Type B pancreatic cell (in vitro differentiated cells): ENCODE data around the gene KCNJ12. TPM values are rescaled to one million over a fixed set of nuclear protein-coding genes. Genes with fewer than 3 reads are reported as not detected.
"Not testable (repeated sequence)": the region's sequence is repeated elsewhere in the genome, so short reads cannot be mapped to it uniquely, and the experiment has no call there.

ENCODE experiments used
- DNase-seq: peaks from one replicate; pipeline ENCODE4 v3.0.0; 2021; ENCODE audit warnings: mixed read lengths; ENCODE audit not compliant: unreplicated experiment; ENCODE audit errors: extremely low spot score
- H3K27ac Mint-ChIP-seq: 2 replicates; pipeline ENCODE4 v1.8.0; 2021; ENCODE audit warnings: mild to moderate bottlenecking, mixed read lengths
- H3K27me3 Mint-ChIP-seq: 2 replicates; pipeline ENCODE4 v1.8.0; 2021; ENCODE audit warnings: mixed read lengths
- H3K36me3 Mint-ChIP-seq: 2 replicates; pipeline ENCODE4 v1.8.0; 2021; ENCODE audit warnings: mixed read lengths
- H3K4me1 Mint-ChIP-seq: one replicate; pipeline ENCODE4 v1.8.0; 2021; ENCODE audit warnings: mixed read lengths; ENCODE audit not compliant: unreplicated experiment
- H3K4me3 Mint-ChIP-seq: 2 replicates; pipeline ENCODE4 v1.8.0; 2021; ENCODE audit warnings: mild to moderate bottlenecking, mixed read lengths
- H3K9me3 Mint-ChIP-seq: 2 replicates; pipeline ENCODE4 v1.8.0; 2021; ENCODE audit warnings: mixed read lengths
- total RNA-seq: library from RNA; stranded (reverse); gene quantifications from 2 replicates; pipeline ENCODE4 v1.2.1, GENCODE V29; 2021; ENCODE audit warnings: low replicate concordance
- TF ChIP-seq, protein P1 (sequence below): fragments of 200-600 bp; sonication (generic); conservative IDR thresholded peaks from 2 replicates; pipeline ENCODE4 v1.5.0; 2021; ENCODE audit warnings: antibody characterized with exemption, mild to moderate bottlenecking

KCNJ12 gene
- total RNA-seq, 1 donor from 2014 or later, result 2.2 TPM

DNA sequence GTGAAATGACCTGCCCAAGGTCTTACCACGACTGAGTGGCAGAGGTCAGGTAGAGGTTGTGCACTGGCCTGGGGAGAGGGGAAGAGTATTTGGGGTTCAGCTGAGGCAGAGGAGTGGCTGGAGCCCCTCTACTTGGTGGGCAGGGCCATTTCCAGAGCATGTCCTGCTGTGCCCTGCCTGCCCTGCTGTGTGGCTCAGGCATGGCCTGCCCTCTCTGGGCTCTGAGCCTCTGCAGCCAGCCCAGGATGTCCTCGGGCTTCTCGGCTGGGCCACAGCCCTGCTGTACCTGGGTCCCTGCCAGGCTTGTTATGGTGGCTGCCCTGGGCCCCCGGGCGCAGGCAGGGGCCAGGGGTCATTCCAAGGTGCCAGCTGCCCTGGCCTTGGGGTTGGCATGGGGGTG is 19.6 kb downstream of the KCNJ12 start:
- Mint-ChIP-seq H3K4me3 (no peak overlapping the region), H3K36me3 (no peaks in the 10 kb centered on the region), H3K4me1 (peaks cover 9% of the 10 kb centered on the region), H3K27ac (no peak overlapping the region), H3K9me3 (no peaks in the 10 kb centered on the region), H3K27me3 (peaks cover 2% of the 10 kb centered on the region)
- no peak for DNase-seq
- TF ChIP-seq, protein P1, sequence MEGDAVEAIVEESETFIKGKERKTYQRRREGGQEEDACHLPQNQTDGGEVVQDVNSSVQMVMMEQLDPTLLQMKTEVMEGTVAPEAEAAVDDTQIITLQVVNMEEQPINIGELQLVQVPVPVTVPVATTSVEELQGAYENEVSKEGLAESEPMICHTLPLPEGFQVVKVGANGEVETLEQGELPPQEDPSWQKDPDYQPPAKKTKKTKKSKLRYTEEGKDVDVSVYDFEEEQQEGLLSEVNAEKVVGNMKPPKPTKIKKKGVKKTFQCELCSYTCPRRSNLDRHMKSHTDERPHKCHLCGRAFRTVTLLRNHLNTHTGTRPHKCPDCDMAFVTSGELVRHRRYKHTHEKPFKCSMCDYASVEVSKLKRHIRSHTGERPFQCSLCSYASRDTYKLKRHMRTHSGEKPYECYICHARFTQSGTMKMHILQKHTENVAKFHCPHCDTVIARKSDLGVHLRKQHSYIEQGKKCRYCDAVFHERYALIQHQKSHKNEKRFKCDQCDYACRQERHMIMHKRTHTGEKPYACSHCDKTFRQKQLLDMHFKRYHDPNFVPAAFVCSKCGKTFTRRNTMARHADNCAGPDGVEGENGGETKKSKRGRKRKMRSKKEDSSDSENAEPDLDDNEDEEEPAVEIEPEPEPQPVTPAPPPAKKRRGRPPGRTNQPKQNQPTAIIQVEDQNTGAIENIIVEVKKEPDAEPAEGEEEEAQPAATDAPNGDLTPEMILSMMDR, result no peak

DNA sequence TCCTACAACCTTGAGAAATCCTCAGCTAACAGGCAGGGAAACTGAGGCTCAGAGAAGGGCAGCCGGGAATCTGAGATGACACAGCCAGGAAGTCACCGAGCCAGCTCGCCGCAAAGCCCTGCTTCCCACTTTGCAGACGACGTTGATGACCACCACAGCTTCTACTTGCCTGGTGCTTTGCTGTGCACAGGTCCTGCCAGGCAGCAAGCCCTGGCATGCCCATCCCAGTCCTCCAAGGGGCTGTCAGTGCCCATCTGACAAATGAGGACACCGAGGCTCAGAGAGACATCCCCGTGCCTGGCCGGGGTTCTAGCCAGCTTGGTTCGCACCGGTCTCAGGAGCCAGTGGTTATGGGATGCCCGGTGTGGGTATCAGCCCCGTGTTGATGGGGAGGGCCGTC is 20.1 kb downstream of the KCNJ12 start:
- Mint-ChIP-seq H3K27ac (no peak overlapping the region), H3K27me3 (peaks cover 2% of the 10 kb centered on the region), H3K4me1 (peaks cover 9% of the 10 kb centered on the region), H3K9me3 (no peaks in the 10 kb centered on the region), H3K4me3 (no peak overlapping the region), H3K36me3 (no peaks in the 10 kb centered on the region)
- no peak for DNase-seq
- TF ChIP-seq, protein P1, result no peak

DNA sequence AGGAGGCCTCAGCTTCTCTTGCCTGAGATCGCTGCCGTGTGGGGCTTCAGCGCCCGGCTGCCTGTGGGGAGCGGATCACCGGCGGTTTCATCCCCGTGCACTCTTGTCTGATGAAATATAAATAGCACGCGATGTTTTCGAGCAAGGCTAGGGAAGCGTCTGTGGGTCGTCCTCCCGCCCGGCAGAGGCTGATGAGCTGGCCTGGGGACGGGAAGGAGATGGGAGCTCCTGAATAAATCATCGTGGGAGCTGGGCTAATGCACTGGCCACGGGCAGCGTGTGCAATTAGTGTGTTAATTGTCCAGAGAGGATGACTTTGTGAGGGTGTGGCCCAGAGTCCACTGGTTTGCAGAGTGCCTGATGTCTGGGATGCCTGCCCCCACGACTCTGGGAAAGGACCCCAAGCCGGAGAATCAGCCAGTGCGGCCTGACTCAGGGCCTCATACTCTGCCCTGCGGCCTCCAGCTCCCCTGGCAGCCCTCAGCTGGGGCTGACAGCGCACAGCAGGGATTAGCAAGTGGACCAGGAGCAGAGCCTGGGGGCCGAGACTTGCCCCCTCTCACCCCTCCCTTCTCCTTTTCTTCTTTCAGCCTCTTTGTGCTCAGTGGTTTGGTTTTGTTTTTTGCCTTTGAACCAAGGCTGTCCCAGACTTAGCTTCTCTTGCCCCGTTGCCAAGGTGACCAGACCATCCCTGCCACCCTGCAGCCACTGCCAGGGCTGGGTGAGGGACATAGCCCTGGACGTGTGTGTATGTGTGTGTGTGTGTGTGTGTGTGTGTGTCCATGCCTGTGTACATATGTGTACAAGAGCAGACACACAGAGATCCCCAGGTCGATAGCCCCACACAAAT is 21.4 kb downstream of the KCNJ12 start:
- peaks cover 15% of the 10 kb centered on the region for H3K4me1 Mint-ChIP-seq
- H3K4me3 Mint-ChIP-seq, result no peak overlapping the region
- TF ChIP-seq, protein P1, result no peak
- H3K27ac Mint-ChIP-seq, result no peak overlapping the region
- DNase-seq, result no peak
- H3K27me3 Mint-ChIP-seq, result peaks cover 2% of the 10 kb centered on the region
- peaks cover 3% of the 10 kb centered on the region for H3K9me3 Mint-ChIP-seq
- no peaks in the 10 kb centered on the region for H3K36me3 Mint-ChIP-seq

DNA sequence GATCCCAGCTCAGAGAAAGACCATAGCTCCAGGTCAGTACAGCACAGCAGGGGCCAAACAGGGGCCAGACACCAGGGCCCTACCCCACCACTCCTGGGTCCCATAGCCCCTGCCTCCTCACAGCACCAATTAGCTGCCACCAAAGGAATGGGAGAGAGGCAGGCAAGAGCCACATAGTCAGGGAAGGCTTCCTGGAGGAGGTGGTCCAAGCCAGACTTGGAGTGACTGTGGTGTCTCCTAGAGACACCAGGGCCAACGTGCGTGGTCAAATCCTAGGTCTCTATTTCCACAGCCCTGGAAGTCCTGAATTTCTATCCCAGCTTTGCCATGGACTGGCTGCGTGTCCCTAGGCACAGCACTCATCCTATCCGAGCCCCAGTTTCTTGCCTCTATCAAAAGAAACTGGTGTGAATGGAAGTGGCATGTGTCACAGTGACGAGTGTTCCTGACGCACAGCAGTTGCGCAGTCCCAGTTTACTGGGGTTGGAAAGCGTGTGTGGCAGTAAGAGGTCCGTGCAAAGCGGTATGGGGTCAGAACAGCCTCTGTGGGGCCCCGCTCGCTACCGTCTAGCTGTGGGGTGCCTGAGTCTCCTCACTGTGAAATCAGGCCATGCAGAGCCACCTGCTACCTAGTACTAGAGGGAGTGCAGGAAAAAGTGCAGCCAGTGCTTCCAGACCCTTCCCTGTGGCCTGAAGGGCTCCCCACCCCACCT is 23.5 kb downstream of the KCNJ12 start:
- DNase-seq, result no peak
- no peaks in the 10 kb centered on the region for H3K36me3 Mint-ChIP-seq
- TF ChIP-seq, protein P1, result no peak
- H3K9me3 Mint-ChIP-seq, result peaks cover 3% of the 10 kb centered on the region
- peaks cover 15% of the 10 kb centered on the region for H3K4me1 Mint-ChIP-seq
- no peak overlapping the region for H3K4me3 Mint-ChIP-seq
- no peak overlapping the region for H3K27ac Mint-ChIP-seq
- peaks cover 2% of the 10 kb centered on the region for H3K27me3 Mint-ChIP-seq

DNA sequence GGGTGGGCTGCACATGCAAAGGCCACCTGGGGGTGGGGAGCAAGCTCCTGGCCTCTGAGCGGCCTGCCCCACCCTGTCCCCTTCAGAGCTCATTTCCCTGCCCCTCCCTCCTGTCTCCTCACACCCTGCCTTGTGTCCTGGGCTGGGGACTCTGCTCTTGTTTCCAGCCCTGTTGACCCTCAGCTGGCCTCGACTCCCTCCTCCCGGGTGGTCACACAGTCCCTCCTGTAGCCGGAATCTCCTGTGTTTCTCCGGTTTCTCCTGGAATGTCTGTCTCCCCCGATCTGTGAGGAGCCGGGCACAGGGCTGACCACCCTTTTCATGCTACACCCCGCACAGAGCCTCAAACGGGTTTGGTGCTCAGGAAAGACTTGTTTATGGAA is 24.0 kb downstream of the KCNJ12 start:
- not testable (repeated sequence) for H3K4me3 Mint-ChIP-seq, H3K36me3 Mint-ChIP-seq, H3K27ac Mint-ChIP-seq, H3K9me3 Mint-ChIP-seq, DNase-seq, H3K27me3 Mint-ChIP-seq
- H3K4me1 Mint-ChIP-seq, result peaks cover 15% of the 10 kb centered on the region
